ENCODE measurements around the gene PIBF1. TPM values are rescaled to one million over a fixed set of nuclear protein-coding genes. Genes with fewer than 3 reads are reported as not detected.

PIBF1 gene
- total RNA-seq, 2 experiments from 2014 or later = 25.7 to 25.9 TPM

GRCh38 chr13:73061876-73062275 is 279.9 kb downstream of the PIBF1 start:
- Mint-ChIP-seq H3K27ac (no peak overlapping the region), H3K9me3 (ENCODE audit: low read depth) (no peaks in the 10 kb centered on the region), H3K27me3 (peaks cover 17% of the 10 kb centered on the region), H3K4me3 (no peak overlapping the region), H3K36me3 (ENCODE audit: low read depth) (no peaks in the 10 kb centered on the region), H3K4me1 (peaks cover 16% of the 10 kb centered on the region)
- CTCF ChIA-PET = no interaction called here
- intact Hi-C loops (cut with DNase I, micrococcal nuclease) = no loop called here
- POLR2A ChIA-PET = no interaction called here
- DNase-seq (no peak), ATAC-seq (no peak)

GRCh38 chr13:73062468-73062867 is 280.5 kb downstream of the PIBF1 start:
- H3K27me3 Mint-ChIP-seq = peaks cover 16% of the 10 kb centered on the region
- CTCF ChIA-PET = no interaction called here

GRCh38 chr13:73063166-73063565 is 281.2 kb downstream of the PIBF1 start:
- no peaks in the 10 kb centered on the region for H3K9me3 Mint-ChIP-seq (ENCODE audit: low read depth)
- no peak overlapping the region for H3K27ac Mint-ChIP-seq
- POLR2A ChIA-PET = interaction anchor here (0.6 kb wide), 1 partner anchor 308 kb away, joined by 3 read pairs; no protein-coding TSS in a partner anchor
- H3K36me3 Mint-ChIP-seq (ENCODE audit: low read depth) = peaks cover 3% of the 10 kb centered on the region
- H3K4me3 Mint-ChIP-seq = no peak overlapping the region
- H3K27me3 Mint-ChIP-seq = peaks cover 9% of the 10 kb centered on the region
- no peak for DNase-seq
- ATAC-seq = no peak
- CTCF ChIA-PET = interaction anchor here (1.0 kb wide), 1 partner anchor 10 kb away, joined by 5 read pairs; no protein-coding TSS in a partner anchor
- peaks cover 13% of the 10 kb centered on the region for H3K4me1 Mint-ChIP-seq
- intact Hi-C loops (cut with DNase I, micrococcal nuclease) = no loop called here

More at GRCh38 chr13:73062468-73062867, 280.5 kb downstream of the PIBF1 start:
- intact Hi-C loops (cut with DNase I, micrococcal nuclease) = no loop called here
- Mint-ChIP-seq H3K4me3 (no peak overlapping the region), H3K9me3 (ENCODE audit: low read depth) (no peaks in the 10 kb centered on the region), H3K4me1 (peaks cover 16% of the 10 kb centered on the region), H3K27ac (no peak overlapping the region), H3K36me3 (ENCODE audit: low read depth) (peaks cover under 1% of the 10 kb centered on the region)
- ATAC-seq (no peak), DNase-seq (no peak)
- POLR2A ChIA-PET = no interaction called here

GRCh38 chr13:73065036-73065435 is 283.1 kb downstream of the PIBF1 start:
- CTCF ChIA-PET = no interaction called here

GRCh38 chr13:73065665-73066340 is 283.9 kb downstream of the PIBF1 start:
- ATAC-seq = no peak
- ChIA-PET CTCF (no interaction called here), POLR2A (no interaction called here)
- Mint-ChIP-seq H3K9me3 (ENCODE audit: low read depth) (no peaks in the 10 kb centered on the region), H3K4me1 (no peaks in the 10 kb centered on the region), H3K27me3 (peaks cover under 1% of the 10 kb centered on the region), H3K4me3 (no peak overlapping the region), H3K27ac (no peak overlapping the region), H3K36me3 (ENCODE audit: low read depth) (peaks cover 3% of the 10 kb centered on the region)
- no peak for DNase-seq
- intact Hi-C loops (cut with DNase I, micrococcal nuclease) = no loop called here

More at GRCh38 chr13:73065036-73065435, 283.1 kb downstream of the PIBF1 start:
- H3K36me3 Mint-ChIP-seq (ENCODE audit: low read depth) = peaks cover 3% of the 10 kb centered on the region
- no peak overlapping the region for H3K4me3 Mint-ChIP-seq
- no peaks in the 10 kb centered on the region for H3K9me3 Mint-ChIP-seq (ENCODE audit: low read depth)
- intact Hi-C loops (cut with DNase I, micrococcal nuclease) = no loop called here
- H3K27me3 Mint-ChIP-seq = peaks cover 4% of the 10 kb centered on the region
- ATAC-seq (no peak), DNase-seq (no peak)
- no peak overlapping the region for H3K27ac Mint-ChIP-seq
- POLR2A ChIA-PET = no interaction called here
- peaks cover 8% of the 10 kb centered on the region for H3K4me1 Mint-ChIP-seq

Other genes starting within 250 kb of the PIBF1 start
- gene MZT1, start 54.5 kb upstream of the PIBF1 start, total RNA-seq = 10 to 100 TPM; 10.6 to 26.9 TPM
- gene BORA, start 54.2 kb upstream of the PIBF1 start, total RNA-seq = 10 to 100 TPM; 20.8 to 21.2 TPM
- 10 to 100 TPM; 55.0 to 63.5 TPM for gene DIS3, start 233 bp upstream of the PIBF1 start, total RNA-seq